ENCODE results near the gene NOS1AP.
"Not testable (repeated sequence)": the region's sequence is repeated elsewhere in the genome, so short reads cannot be mapped to it uniquely, and the experiment has no call there.

NOS1AP gene

GRCh38 chr1:162074276-162075005 lies 5.0 kb downstream of the NOS1AP start:
- no peak for DNase-seq (ENCODE audit: low read depth)
- no peak for TF ChIP-seq CTCF (IDR thresholded peaks at IDR 0.05; ENCODE audit: low read depth, low read length, missing control alignments)
- no peak overlapping the region for H3K4me3 ChIP-seq (ENCODE audit: low read depth, low read length)
- in situ Hi-C loops (cut with HindIII; ENCODE audit: low sequenced_read_pairs), result no loop called here

GRCh38 chr1:162075862-162076261 lies 6.4 kb downstream of the NOS1AP start:
- in situ Hi-C loops (cut with HindIII; ENCODE audit: low sequenced_read_pairs), result no loop called here
- no peak for DNase-seq (ENCODE audit: low read depth)
- no peak overlapping the region for H3K4me3 ChIP-seq (ENCODE audit: low read depth, low read length)
- no peak for TF ChIP-seq CTCF (IDR thresholded peaks at IDR 0.05; ENCODE audit: low read depth, low read length, missing control alignments)

GRCh38 chr1:162077648-162078299 lies 8.3 kb downstream of the NOS1AP start:
- in situ Hi-C loops (cut with HindIII; ENCODE audit: low sequenced_read_pairs), result no loop called here
- H3K4me3 ChIP-seq (ENCODE audit: low read depth, low read length), result no peak overlapping the region
- no peak for DNase-seq (ENCODE audit: low read depth)
- TF ChIP-seq CTCF (IDR thresholded peaks at IDR 0.05; ENCODE audit: low read depth, low read length, missing control alignments), result no peak

- TF ChIP-seq CTCF (IDR thresholded peaks at IDR 0.05; ENCODE audit: low read depth, low read length, missing control alignments), result no peak
- no peak overlapping the region for H3K4me3 ChIP-seq (ENCODE audit: low read depth, low read length)
- in situ Hi-C loops (cut with HindIII; ENCODE audit: low sequenced_read_pairs), result no loop called here
- no peak for DNase-seq (ENCODE audit: low read depth)
These were observed 9.5 kb downstream of the NOS1AP start for GRCh38 chr1:162079030-162079429.

- no peak for DNase-seq (ENCODE audit: low read depth)
- TF ChIP-seq CTCF (IDR thresholded peaks at IDR 0.05; ENCODE audit: low read depth, low read length, missing control alignments), result no peak
- H3K4me3 ChIP-seq (ENCODE audit: low read depth, low read length), result no peak overlapping the region
- in situ Hi-C loops (cut with HindIII; ENCODE audit: low sequenced_read_pairs), result no loop called here
These were observed 11.1 kb downstream of the NOS1AP start for GRCh38 chr1:162080472-162081015.

GRCh38 chr1:162081316-162081715 lies 11.8 kb downstream of the NOS1AP start:
- in situ Hi-C loops (cut with HindIII; ENCODE audit: low sequenced_read_pairs), result no loop called here
- H3K4me3 ChIP-seq (ENCODE audit: low read depth, low read length), result no peak overlapping the region
- DNase-seq (ENCODE audit: low read depth), result no peak
- no peak for TF ChIP-seq CTCF (IDR thresholded peaks at IDR 0.05; ENCODE audit: low read depth, low read length, missing control alignments)

GRCh38 chr1:162082080-162082479 lies 12.6 kb downstream of the NOS1AP start:
- DNase-seq (ENCODE audit: low read depth); in situ Hi-C loops (cut with HindIII; ENCODE audit: low sequenced_read_pairs); H3K4me3 ChIP-seq (ENCODE audit: low read depth, low read length): not testable (repeated sequence)

Data from astrocyte of the cerebellum (primary cell).